Measurements from ENCODE around the gene PLCB1. TPM values are rescaled to one million over a fixed set of nuclear protein-coding genes. Genes with fewer than 3 reads are reported as not detected.

The PLCB1 gene
- total RNA-seq, 4 donors from 2014 or later = 72.9 to 115 (median 76.3) TPM

DNA sequence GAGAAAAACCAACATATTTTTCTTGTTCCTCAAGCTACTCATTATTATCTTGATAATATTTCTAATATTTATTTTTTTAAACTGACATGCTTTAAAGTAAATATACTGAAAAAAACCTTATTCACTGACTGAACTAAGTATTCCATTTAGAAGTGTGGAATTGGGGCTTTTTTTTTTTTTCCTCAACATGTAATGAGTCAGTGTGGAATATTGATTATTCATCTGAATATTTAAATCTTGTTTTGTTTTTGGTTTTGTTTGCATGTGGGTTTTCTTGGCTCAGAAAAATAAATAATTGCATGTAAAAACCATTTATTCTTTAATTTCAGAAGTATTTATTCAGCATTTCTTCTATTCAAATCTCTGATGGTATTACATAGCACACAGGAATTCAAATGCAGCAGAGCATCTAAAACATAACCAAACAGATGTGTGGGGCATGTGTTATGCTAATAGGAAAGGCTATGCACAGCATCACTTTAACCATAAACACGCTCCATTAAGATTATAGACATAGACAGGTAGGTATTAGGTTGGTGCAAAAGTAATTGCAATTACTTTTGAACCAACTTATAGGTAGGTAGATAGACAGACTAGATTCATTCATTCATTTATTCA is 166.5 kb downstream of the PLCB1 start:
- Histone ChIP-seq H3K27me3 (no peaks in the 10 kb centered on the region), H3K27ac (replicated peaks in 1 of 4) (no peak overlapping the region), H3K4me1 (peaks cover 0 to 22% (median 18%) of the 10 kb centered on the region in 4 donors), H3K36me3 (no peaks in the 10 kb centered on the region), H3K9me3 (no peaks in the 10 kb centered on the region), H3K4me3 (no peak overlapping the region)
- no peak for DNase-seq (ENCODE audit: extremely low spot score)
- WGBS = 97% methylated on average over 1 of the region's 1 CpG
- TF ChIP-seq EP300 (IDR thresholded peaks at IDR 0.05) = no peak
- TF ChIP-seq, protein P1, sequence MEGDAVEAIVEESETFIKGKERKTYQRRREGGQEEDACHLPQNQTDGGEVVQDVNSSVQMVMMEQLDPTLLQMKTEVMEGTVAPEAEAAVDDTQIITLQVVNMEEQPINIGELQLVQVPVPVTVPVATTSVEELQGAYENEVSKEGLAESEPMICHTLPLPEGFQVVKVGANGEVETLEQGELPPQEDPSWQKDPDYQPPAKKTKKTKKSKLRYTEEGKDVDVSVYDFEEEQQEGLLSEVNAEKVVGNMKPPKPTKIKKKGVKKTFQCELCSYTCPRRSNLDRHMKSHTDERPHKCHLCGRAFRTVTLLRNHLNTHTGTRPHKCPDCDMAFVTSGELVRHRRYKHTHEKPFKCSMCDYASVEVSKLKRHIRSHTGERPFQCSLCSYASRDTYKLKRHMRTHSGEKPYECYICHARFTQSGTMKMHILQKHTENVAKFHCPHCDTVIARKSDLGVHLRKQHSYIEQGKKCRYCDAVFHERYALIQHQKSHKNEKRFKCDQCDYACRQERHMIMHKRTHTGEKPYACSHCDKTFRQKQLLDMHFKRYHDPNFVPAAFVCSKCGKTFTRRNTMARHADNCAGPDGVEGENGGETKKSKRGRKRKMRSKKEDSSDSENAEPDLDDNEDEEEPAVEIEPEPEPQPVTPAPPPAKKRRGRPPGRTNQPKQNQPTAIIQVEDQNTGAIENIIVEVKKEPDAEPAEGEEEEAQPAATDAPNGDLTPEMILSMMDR (IDR thresholded peaks at IDR 0.05) = no peak
- no peak for TF ChIP-seq POLR2A (IDR thresholded peaks at IDR 0.05; ENCODE audit: low read depth)
- no peak for TF ChIP-seq POLR2AphosphoS5 (IDR thresholded peaks at IDR 0.05)
- intact Hi-C loops (cut with DNase I) = no loop called here

DNA sequence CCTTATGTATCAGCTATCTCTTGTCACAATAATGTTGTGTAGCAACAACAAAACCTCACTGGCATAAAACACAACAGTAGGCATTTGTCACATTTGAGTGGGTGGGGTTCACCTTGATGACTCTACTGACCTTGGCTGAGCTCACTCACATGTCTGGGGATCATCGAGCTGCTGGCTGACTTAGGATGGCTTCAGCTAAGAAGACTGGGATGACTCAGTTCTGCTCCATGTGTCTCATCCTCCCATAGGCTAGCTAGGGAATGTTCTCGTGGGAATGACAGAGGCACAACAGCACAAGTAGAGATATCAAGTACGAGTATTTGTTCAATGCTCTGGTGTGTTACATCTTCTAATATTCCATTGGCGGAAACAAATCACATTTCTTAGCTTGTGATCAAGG is 167.9 kb downstream of the PLCB1 start:
- H3K4me3 ChIP-seq = no peak overlapping the region
- no peak overlapping the region for H3K27ac ChIP-seq (replicated peaks in 1 of 4)
- intact Hi-C loops (cut with DNase I) = loop anchor here (10.0 kb wide), 1 partner anchor 85 kb away; no protein-coding TSS in a partner anchor
- H3K36me3 ChIP-seq = no peaks in the 10 kb centered on the region
- no peak for TF ChIP-seq POLR2AphosphoS5 (IDR thresholded peaks at IDR 0.05)
- TF ChIP-seq POLR2A (IDR thresholded peaks at IDR 0.05; ENCODE audit: low read depth) = no peak
- TF ChIP-seq EP300 (IDR thresholded peaks at IDR 0.05) = no peak
- H3K9me3 ChIP-seq = no peaks in the 10 kb centered on the region
- no peak for DNase-seq (ENCODE audit: extremely low spot score)
- 78% methylated on average over 4 of the region's 4 CpGs for WGBS
- no peaks in the 10 kb centered on the region for H3K27me3 ChIP-seq
- peaks cover 0 to 36% (median 29%) of the 10 kb centered on the region in 4 donors for H3K4me1 ChIP-seq

DNA sequence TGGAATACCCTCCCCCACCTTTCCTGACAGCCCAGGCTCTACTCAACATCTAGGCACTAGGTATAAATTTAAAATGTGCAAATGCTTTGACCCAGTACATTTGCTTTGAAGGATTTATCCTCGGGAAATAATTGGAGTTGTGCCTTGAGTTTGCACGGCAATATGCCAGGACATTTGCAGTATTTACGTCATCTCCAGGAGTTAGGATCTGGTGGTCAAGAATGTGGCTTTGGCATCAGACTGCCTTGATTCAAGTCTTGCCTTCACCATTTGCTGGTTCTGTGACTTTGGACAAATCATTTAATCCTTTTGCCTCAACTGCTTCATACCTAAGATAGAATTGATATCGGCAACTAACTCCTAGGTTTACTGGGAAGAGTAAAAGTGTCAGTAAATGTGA is 169.6 kb downstream of the PLCB1 start:
- Histone ChIP-seq H3K4me3 (no peak overlapping the region), H3K27me3 (no peaks in the 10 kb centered on the region), H3K4me1 (peaks cover 0 to 54% (median 43%) of the 10 kb centered on the region in 4 donors), H3K9me3 (no peaks in the 10 kb centered on the region), H3K36me3 (no peaks in the 10 kb centered on the region), H3K27ac (replicated peaks in 1 of 4) (no peak overlapping the region)
- 89% methylated on average over 4 of the region's 4 CpGs for WGBS
- intact Hi-C loops (cut with DNase I) = loop anchor here (10.0 kb wide), 1 partner anchor 83 kb away; no protein-coding TSS in a partner anchor
- TF ChIP-seq, protein P1 (IDR thresholded peaks at IDR 0.05) = no peak
- TF ChIP-seq POLR2A (IDR thresholded peaks at IDR 0.05; ENCODE audit: low read depth) = no peak
- TF ChIP-seq EP300 (IDR thresholded peaks at IDR 0.05) = no peak
- no peak for TF ChIP-seq POLR2AphosphoS5 (IDR thresholded peaks at IDR 0.05)
- DNase-seq (ENCODE audit: extremely low spot score) = no peak

DNA sequence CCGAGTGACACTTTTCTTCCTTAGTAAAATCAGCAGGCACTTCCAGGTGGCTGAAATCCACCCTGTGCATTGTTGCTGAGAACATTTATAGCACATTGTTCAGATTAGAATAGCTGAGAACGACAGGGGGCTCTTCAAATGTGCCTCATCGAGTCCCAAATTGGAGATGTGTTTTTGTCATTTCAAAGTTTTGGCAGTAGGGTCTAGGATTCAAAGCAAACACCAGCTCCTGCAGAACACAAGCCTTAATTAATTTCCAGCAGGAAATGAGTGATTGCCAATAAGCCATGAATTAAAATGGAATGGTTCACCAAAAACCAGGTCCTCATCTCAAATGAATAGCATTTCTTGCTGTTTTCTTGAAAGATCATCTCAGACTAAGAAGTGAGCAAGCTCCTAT is 171.6 kb downstream of the PLCB1 start:
- TF ChIP-seq EP300 (IDR thresholded peaks at IDR 0.05) (no peak), POLR2AphosphoS5 (IDR thresholded peaks at IDR 0.05) (no peak), POLR2A (IDR thresholded peaks at IDR 0.05; ENCODE audit: low read depth) (no peak)
- TF ChIP-seq, protein P1 (IDR thresholded peaks at IDR 0.05) = no peak
- Histone ChIP-seq H3K4me1 (peaks cover 0 to 71% (median 57%) of the 10 kb centered on the region in 4 donors), H3K27me3 (no peaks in the 10 kb centered on the region), H3K4me3 (no peak overlapping the region), H3K27ac (replicated peaks in 1 of 4) (peak overlapping the region in 1 of 4 donors; percentile 16), H3K36me3 (no peaks in the 10 kb centered on the region), H3K9me3 (no peaks in the 10 kb centered on the region)
- WGBS = 62% methylated on average over 3 of the region's 3 CpGs
- no peak for DNase-seq (ENCODE audit: extremely low spot score)
- intact Hi-C loops (cut with DNase I) = loop anchor here (10.0 kb wide), 1 partner anchor 81 kb away; no protein-coding TSS in a partner anchor

DNA sequence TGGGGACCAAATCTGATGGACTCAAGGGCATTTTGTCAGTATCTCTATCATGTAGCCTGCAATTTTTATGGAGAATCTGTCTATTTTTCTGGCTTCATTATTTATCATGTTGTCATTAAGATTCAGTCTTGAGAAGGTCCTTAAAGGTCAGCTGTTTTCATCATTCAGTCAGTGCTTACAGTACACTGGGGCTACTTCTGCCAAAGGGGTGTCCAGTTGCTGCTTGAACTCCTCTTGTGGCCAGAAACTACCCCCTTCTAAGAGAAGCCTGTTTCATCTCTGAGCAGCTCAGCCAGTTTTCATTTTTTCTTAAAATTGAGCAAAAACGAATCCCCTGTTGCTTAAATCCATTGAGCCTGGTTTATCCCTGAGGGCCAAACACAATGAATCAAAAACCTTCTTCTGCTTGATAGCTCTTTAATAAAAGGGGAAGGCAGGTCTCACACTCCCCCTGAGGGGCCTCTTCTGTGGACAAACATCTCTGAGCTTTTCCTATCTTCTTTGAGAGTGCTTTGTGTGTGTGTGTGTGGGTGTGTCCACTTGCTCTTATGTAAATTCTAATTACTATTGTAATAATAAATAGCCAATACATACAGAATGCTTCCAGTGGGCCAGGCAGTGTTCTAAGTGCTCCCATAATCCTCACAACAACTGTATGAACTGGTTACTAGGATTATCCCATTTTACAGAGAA is 172.2 kb downstream of the PLCB1 start:
- no peak for TF ChIP-seq POLR2A (IDR thresholded peaks at IDR 0.05; ENCODE audit: low read depth)
- no peak for TF ChIP-seq EP300 (IDR thresholded peaks at IDR 0.05)
- TF ChIP-seq, protein P1 (IDR thresholded peaks at IDR 0.05) = no peak
- no peak for TF ChIP-seq POLR2AphosphoS5 (IDR thresholded peaks at IDR 0.05)
- H3K9me3 ChIP-seq = no peaks in the 10 kb centered on the region
- WGBS = 60% methylated on average over 1 of the region's 1 CpG
- intact Hi-C loops (cut with DNase I) = loop anchor here (10.0 kb wide), 1 partner anchor 81 kb away; no protein-coding TSS in a partner anchor
- no peaks in the 10 kb centered on the region for H3K27me3 ChIP-seq
- peak overlapping the region in 1 of 4 donors; percentile 16 for H3K27ac ChIP-seq (replicated peaks in 1 of 4)
- no peak overlapping the region for H3K4me3 ChIP-seq
- H3K36me3 ChIP-seq = no peaks in the 10 kb centered on the region
- H3K4me1 ChIP-seq = peaks cover 0 to 75% (median 61%) of the 10 kb centered on the region in 4 donors
- DNase-seq (ENCODE audit: extremely low spot score) = no peak

All from esophagus muscularis mucosa (tissue), 4 donors.